Omental fat pad (tissue), 4 donors: ENCODE results near the gene SH3PXD2A. TPM values are rescaled to one million over a fixed set of nuclear protein-coding genes. Genes with fewer than 3 reads are reported as not detected.

Experiments used
- ATAC-seq: fragments of 150-250 bp; one replicate; pipeline ENCODE4 v1.9.1; 2016; ENCODE audit warnings: mild to moderate bottlenecking, moderate library complexity; ENCODE audit not compliant: low FRiP score
- DNase-seq: peaks from one replicate; pipeline ENCODE4 v3.0.0-alpha.2; 2019; ENCODE audit warnings: low spot score
- total RNA-seq, 4 donors: library from RNA; depleted of rRNA; stranded (reverse); fragments of >200 nt; gene quantifications; one replicate each; pipeline ENCODE4 v1.1.0, GENCODE V29; 2016
- TF ChIP-seq, protein P1 (sequence below), 3 donors: fragments of 450-650 bp; IDR thresholded peaks; one replicate each; pipeline ENCODE4 v1.5.1; 2016 to 2017; ENCODE audit warnings: antibody characterized with exemption in 3 of 3, mild to moderate bottlenecking in 3 of 3, moderate library complexity in 2 of 3

Gene SH3PXD2A
- total RNA-seq, 4 donors from 2014 or later, result 21.0 to 36.3 (median 22.5) TPM

DNA sequence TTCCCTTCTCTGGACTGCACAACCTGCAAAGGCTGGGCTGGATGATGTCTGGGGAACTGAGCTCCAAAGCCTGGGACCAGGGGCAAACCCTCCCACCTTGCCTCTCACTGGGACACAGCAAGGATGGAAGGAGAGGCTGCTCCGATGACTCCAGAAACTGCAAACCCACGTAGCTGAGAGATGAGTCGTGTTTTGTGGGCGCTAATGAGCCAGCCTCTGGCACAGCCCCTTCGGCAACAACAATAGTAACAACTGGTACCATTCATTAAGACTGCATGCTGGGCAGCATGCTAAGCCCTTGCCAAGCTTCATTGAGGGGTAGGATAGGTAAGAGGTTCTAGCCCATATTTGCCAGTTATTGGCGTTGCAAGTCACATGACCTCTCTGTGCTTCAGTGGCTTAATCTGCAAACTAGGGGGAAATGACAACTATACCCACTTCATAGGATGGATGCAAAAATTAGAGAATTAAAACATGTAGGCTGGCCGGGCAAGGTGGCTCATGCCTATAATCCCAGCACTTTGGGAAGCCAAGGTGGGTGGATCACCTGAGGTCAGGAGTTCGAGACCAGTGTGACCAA is 145.9 kb downstream of the SH3PXD2A start:
- no peak for DNase-seq
- TF ChIP-seq, protein P1, sequence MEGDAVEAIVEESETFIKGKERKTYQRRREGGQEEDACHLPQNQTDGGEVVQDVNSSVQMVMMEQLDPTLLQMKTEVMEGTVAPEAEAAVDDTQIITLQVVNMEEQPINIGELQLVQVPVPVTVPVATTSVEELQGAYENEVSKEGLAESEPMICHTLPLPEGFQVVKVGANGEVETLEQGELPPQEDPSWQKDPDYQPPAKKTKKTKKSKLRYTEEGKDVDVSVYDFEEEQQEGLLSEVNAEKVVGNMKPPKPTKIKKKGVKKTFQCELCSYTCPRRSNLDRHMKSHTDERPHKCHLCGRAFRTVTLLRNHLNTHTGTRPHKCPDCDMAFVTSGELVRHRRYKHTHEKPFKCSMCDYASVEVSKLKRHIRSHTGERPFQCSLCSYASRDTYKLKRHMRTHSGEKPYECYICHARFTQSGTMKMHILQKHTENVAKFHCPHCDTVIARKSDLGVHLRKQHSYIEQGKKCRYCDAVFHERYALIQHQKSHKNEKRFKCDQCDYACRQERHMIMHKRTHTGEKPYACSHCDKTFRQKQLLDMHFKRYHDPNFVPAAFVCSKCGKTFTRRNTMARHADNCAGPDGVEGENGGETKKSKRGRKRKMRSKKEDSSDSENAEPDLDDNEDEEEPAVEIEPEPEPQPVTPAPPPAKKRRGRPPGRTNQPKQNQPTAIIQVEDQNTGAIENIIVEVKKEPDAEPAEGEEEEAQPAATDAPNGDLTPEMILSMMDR (IDR thresholded peaks at IDR 0.05), result no peak
- ATAC-seq, result no peak

DNA sequence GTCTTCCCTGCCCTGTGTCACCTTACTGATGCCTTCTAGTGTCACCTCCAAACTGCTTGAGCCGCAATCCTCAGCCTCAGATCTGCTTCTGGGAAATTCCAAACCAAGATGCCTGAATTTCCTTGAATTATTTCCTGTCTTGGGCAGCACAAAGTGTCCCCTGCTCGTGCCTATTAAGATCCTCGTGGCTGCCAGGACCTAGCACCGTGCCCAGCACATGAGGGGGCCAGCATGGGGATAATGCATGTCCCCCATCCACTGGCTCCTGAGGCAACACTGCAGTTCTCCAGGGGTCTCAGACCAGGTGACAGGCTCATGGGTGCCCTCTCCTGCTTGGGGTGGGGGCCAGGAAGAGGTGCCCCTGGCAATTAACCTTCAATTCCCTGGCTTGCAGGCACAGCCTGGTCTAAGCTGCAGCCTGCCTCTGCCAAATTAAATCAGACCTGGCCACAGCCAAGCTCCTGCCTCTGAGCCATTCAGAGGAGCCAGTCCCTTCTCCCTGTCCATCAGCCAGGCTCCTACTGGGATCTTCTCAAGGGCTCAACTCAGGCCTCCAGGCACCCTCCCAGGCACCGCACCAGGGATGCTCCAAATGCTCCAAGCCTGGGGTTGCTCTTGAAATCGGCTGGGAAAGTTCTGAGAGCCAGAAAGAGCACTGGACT is 146.6 kb downstream of the SH3PXD2A start:
- ATAC-seq (no peak), DNase-seq (no peak)
- TF ChIP-seq, protein P1 (IDR thresholded peaks at IDR 0.05), result no peak

DNA sequence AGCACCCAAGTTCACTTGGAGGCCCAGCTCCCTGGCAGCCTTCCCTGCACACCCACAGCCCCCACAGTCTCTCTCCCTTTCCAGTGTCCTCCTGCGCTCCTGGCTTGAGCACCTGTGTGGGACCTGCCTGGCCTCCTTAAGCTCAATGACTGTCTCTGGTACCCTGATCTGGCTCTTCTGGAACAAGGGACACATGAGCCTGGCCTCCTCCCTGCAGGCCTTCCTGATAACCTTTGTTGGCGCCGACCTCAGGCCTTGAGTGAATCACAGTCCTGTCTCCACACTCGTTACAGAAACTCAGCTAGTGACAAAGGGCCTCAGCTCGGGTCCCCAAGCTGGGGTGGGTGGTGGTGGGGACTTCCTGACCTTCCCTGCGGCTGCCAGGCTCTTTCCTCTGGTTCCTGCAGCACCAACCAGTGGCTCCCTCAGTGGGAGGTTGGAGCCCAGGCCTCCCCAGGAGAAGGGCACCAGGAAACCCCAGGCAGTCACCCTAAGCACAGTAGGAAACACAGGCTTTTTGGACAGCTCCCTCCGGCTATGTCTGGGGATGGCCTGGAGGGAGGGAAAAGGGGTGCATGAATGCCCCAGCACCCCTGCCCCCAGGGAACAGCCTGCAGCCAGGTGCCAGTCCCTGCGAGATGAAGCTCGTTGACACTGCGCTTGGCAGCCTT is 147.3 kb downstream of the SH3PXD2A start:
- TF ChIP-seq, protein P1 (IDR thresholded peaks at IDR 0.05), result no peak
- DNase-seq, result no peak
- no peak for ATAC-seq

DNA sequence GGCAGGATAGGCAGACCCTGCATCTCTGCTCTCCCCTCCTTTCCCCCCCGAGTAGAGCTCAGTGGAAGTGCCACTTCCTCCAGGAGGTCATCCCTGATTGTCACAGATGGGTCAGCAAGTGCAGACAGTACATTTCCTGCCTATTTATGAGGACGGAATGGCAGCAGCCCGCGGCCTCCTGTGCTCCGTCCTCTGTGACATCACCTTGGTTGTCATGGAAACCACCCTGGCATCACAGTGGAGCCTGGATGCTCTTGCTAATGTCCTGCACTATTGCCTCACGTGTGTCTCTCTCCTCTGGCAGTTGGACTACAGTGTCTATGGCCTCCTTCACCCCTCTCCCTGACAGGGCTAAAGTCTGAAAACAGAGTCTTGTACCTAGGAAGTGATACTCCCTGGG is 148.6 kb downstream of the SH3PXD2A start:
- ATAC-seq, result no peak
- TF ChIP-seq, protein P1 (IDR thresholded peaks at IDR 0.05), result no peak
- no peak for DNase-seq

DNA sequence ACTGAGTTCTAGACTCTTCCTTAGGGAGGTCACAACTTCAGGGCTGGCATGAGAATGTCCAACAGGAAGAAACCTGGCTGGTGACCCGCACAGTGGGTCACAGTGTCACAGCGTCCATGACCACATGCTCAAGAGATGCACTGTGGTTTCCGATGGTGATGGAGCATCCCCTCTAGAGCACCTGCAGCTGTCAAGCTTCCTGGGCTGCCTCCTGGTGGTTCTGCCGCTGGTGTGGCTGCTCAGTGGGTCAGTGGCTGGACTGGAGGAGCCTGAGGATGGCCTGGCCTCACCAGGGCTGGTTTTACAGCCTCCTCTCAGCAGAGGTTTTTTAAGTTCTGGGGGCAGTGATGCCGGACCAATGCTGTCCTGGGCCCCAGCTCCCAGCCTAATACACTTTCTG is 149.3 kb downstream of the SH3PXD2A start:
- ATAC-seq, result no peak
- TF ChIP-seq, protein P1 (IDR thresholded peaks at IDR 0.05), result no peak
- no peak for DNase-seq

DNA sequence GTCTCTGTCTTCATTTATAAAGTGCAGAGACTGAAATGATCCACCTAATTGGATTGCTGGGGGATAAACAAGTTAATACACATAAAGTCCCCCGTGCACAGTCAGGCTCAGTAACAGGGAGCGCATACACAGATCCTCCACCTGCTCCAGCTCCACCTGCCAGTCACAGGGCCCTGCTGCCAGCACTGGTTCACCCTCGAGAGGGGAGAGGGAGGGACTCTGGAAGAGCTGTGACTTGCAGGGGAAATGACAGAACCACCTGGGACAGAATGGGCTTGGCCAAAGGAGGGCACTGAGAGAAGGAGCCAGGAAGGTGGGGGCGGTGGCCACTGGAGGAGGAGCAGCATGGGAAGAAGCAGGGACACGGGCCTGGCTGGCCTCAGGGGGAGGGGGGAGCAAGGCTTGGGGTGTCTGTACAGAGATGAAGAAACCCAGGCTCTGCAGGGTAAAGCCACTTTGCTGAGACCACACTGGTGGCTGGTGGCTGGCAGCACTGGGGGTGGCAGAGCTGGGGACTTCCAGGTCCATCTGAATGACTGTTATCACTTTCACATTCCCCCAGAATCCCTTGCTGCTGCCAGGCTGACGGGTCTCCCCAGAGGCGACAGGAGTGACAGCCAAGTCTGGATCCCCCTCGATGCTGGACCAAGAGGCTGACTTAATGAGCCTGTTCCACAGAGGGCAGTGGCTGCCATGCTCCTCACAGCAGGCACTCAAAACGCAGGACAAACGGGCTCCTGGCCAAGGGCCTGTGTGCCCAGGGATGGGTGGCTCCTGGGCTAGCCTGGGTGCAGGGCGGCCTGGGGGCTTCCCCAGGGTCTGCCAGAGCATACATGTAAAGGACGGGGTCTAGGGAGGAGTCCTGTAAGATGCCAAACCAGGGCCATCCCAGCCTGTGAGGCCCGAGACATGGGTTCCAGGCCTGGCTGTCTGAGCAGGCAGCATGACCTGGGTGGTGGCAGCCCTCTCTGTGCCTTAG is 151.1 kb downstream of the SH3PXD2A start:
- DNase-seq (no peak), ATAC-seq (no peak)
- TF ChIP-seq, protein P1 (IDR thresholded peaks at IDR 0.05), result no peak
